ENCODE measurements around the gene WWP2.
"Not testable (repeated sequence)": the region's sequence is repeated elsewhere in the genome, so short reads cannot be mapped to it uniquely, and the experiment has no call there.

GRCh38 chr16:69806776-69807175 is 44.6 kb downstream of the WWP2 start:
- not testable (repeated sequence) for TF ChIP-seq CTCF, POLR2A (IDR thresholded peaks at IDR 0.05)
